ENCODE measurements around the gene PTGS1. TPM values are rescaled to one million over a fixed set of nuclear protein-coding genes. Genes with fewer than 3 reads are reported as not detected.
"Not testable (repeated sequence)": the region's sequence is repeated elsewhere in the genome, so short reads cannot be mapped to it uniquely, and the experiment has no call there.

Gene PTGS1
- total and polyA plus RNA-seq, 4 donors, result 3.1 to 20.3 (median 8.1) TPM

DNA sequence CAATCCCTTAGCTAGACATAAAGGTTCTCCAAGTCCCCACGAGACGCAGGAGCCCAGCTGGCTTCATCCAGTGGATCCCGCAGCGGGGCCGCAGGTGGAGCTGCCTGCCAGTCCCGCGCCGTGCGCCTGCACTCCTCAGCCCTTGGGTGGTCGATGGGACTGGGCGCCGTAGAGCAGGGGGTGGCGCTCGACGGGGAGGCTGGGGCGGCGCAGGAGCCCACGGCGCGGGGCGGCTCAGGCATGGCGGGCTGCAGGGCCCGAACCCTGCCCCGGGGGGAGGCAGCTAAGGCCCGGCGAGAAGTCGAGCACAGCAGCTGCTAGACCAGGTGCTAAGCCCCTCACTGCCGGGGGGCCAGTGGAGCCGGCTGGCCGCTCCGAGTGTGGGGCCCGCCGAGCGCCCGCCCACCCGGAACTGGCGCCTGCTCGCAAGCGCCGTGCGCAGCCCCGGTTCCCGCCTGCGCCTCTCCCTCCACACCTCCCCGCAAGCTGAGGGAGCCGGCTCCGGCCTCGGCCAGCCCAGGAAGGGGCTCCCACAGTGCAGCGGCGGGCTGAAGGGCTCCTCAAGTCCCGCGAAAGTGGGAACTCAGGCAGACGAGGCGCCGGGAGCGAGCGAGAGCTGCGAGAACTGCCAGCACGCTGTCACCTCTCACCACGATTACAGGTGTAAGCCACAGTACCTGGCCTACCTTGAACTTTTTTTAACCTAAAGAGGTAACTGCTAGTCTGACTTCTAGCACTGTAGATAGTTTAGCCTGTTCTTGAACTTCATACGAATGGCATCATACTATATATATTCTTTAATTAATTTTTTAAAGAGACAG, 35.5 kb downstream of the PTGS1 start:
- ATAC-seq (ENCODE audit: low FRiP score), result no peak
- intact Hi-C loops (cut with DNase I), result no loop called here
- H3K4me3 ChIP-seq (ENCODE audit: low read length in 2 of 2), result no peak overlapping the region
- H3K36me3 ChIP-seq (ENCODE audit: control insufficient read depth in 1 of 2, insufficient read depth in 2 of 2, low read length in 1 of 2), result no peaks in the 10 kb centered on the region
- no peak overlapping the region for H3K27ac ChIP-seq (ENCODE audit: low read depth in 1 of 2, low read length in 2 of 2)
- H3K9me3 ChIP-seq (ENCODE audit: control insufficient read depth, low read length), result no peaks in the 10 kb centered on the region
- H3K27me3 ChIP-seq (ENCODE audit: control insufficient read depth in 1 of 2, insufficient read depth in 2 of 2, low read length in 1 of 2), result no peaks in the 10 kb centered on the region
- H3K4me1 ChIP-seq (ENCODE audit: control insufficient read depth in 1 of 2, insufficient read depth in 2 of 2, low read length in 2 of 2), result no peaks in the 10 kb centered on the region
- DNase-seq, result no peak
- 35 to 72% methylated on average over 48 to 61 of the region's 61 CpGs for WGBS, 2 donors

- ATAC-seq (ENCODE audit: low FRiP score); H3K27ac ChIP-seq (ENCODE audit: low read depth in 1 of 2, low read length in 2 of 2); H3K9me3 ChIP-seq (ENCODE audit: control insufficient read depth, low read length); H3K4me3 ChIP-seq (ENCODE audit: low read length in 2 of 2); H3K4me1 ChIP-seq (ENCODE audit: control insufficient read depth in 1 of 2, insufficient read depth in 2 of 2, low read length in 2 of 2); DNase-seq; H3K36me3 ChIP-seq (ENCODE audit: control insufficient read depth in 1 of 2, insufficient read depth in 2 of 2, low read length in 1 of 2); H3K27me3 ChIP-seq (ENCODE audit: control insufficient read depth in 1 of 2, insufficient read depth in 2 of 2, low read length in 1 of 2); intact Hi-C loops (cut with DNase I): not testable (repeated sequence)
- 73% methylated on average over 7 of the region's 7 CpGs for WGBS, 2 donors
These were observed 43.3 kb downstream of the PTGS1 start for GRCh38 chr9:122414108-122414507.

- Histone ChIP-seq H3K27me3 (ENCODE audit: control insufficient read depth in 1 of 2, insufficient read depth in 2 of 2, low read length in 1 of 2) (no peaks in the 10 kb centered on the region), H3K4me3 (ENCODE audit: low read length in 2 of 2) (no peak overlapping the region), H3K9me3 (ENCODE audit: control insufficient read depth, low read length) (no peaks in the 10 kb centered on the region), H3K4me1 (ENCODE audit: control insufficient read depth in 1 of 2, insufficient read depth in 2 of 2, low read length in 2 of 2) (no peaks in the 10 kb centered on the region), H3K36me3 (ENCODE audit: control insufficient read depth in 1 of 2, insufficient read depth in 2 of 2, low read length in 1 of 2) (no peaks in the 10 kb centered on the region), H3K27ac (ENCODE audit: low read depth in 1 of 2, low read length in 2 of 2) (no peak overlapping the region)
- intact Hi-C loops (cut with DNase I), result no loop called here
- ATAC-seq (ENCODE audit: low FRiP score) (no peak), DNase-seq (no peak)
These were observed 47.2 kb downstream of the PTGS1 start for GRCh38 chr9:122418016-122418415.

DNA sequence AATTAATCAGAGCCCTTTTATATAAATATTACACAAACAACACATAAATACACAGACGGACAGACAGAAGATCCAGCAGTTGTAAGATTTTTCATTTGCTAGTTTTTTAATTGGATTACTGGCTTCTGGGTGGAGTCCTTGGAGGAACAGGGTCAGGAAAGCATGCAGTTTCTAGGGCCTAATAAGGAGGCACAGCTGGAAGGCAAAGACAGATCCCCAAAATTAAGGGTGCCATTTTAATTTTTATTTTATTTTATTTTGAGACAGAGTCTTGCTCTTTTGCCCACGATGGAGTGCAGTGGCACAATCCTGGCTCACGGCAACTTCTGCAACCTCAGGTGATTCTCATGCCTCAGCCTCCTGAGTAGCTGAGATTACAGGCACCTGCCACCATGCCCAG, 49.5 kb downstream of the PTGS1 start:
- no peaks in the 10 kb centered on the region for H3K9me3 ChIP-seq (ENCODE audit: control insufficient read depth, low read length)
- H3K27ac ChIP-seq (ENCODE audit: low read depth in 1 of 2, low read length in 2 of 2), result no peak overlapping the region
- H3K36me3 ChIP-seq (ENCODE audit: control insufficient read depth in 1 of 2, insufficient read depth in 2 of 2, low read length in 1 of 2), result no peaks in the 10 kb centered on the region
- H3K4me1 ChIP-seq (ENCODE audit: control insufficient read depth in 1 of 2, insufficient read depth in 2 of 2, low read length in 2 of 2), result no peaks in the 10 kb centered on the region
- H3K27me3 ChIP-seq (ENCODE audit: control insufficient read depth in 1 of 2, insufficient read depth in 2 of 2, low read length in 1 of 2), result no peaks in the 10 kb centered on the region
- intact Hi-C loops (cut with DNase I), result no loop called here
- 69 to 76% methylated on average over 3 of the region's 3 CpGs for WGBS, 2 donors
- DNase-seq (no peak), ATAC-seq (ENCODE audit: low FRiP score) (no peak)
- H3K4me3 ChIP-seq (ENCODE audit: low read length in 2 of 2), result no peak overlapping the region

- intact Hi-C loops (cut with DNase I), result no loop called here
- no peak overlapping the region for H3K4me3 ChIP-seq (ENCODE audit: low read length in 2 of 2)
- no peak overlapping the region for H3K27ac ChIP-seq (ENCODE audit: low read depth in 1 of 2, low read length in 2 of 2)
- H3K4me1 ChIP-seq (ENCODE audit: control insufficient read depth in 1 of 2, insufficient read depth in 2 of 2, low read length in 2 of 2), result no peaks in the 10 kb centered on the region
- H3K36me3 ChIP-seq (ENCODE audit: control insufficient read depth in 1 of 2, insufficient read depth in 2 of 2, low read length in 1 of 2), result no peaks in the 10 kb centered on the region
- DNase-seq (no peak), ATAC-seq (ENCODE audit: low FRiP score) (no peak)
- WGBS, 2 donors, result 52 to 58% methylated on average over 2 of the region's 2 CpGs
- no peaks in the 10 kb centered on the region for H3K9me3 ChIP-seq (ENCODE audit: control insufficient read depth, low read length)
- no peaks in the 10 kb centered on the region for H3K27me3 ChIP-seq (ENCODE audit: control insufficient read depth in 1 of 2, insufficient read depth in 2 of 2, low read length in 1 of 2)
These were observed 54.3 kb downstream of the PTGS1 start for GRCh38 chr9:122425087-122425486.

DNA sequence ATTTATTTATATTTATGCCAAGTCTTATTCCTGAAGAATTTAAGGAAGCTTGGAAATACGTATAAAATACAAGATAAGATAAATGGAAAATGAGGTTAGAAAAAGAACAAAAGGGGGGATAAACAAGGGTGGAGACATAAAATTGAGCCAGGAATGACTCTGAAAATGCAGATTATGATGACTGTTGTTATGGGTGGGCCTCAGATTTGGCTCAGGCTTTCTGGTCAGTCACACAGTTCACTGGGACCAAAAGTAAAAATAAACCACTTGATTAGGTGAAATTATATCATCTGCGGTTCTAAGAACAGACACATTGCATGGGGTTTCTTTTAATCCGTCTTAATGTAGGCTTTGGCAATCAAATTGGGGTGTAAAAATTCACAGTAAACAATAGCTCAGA, 55.9 kb downstream of the PTGS1 start:
- intact Hi-C loops (cut with DNase I), result no loop called here
- Histone ChIP-seq H3K27ac (ENCODE audit: low read depth in 1 of 2, low read length in 2 of 2) (no peak overlapping the region), H3K36me3 (ENCODE audit: control insufficient read depth in 1 of 2, insufficient read depth in 2 of 2, low read length in 1 of 2) (no peaks in the 10 kb centered on the region), H3K27me3 (ENCODE audit: control insufficient read depth in 1 of 2, insufficient read depth in 2 of 2, low read length in 1 of 2) (peaks cover 0 to 1% of the 10 kb centered on the region in 2 donors), H3K4me3 (ENCODE audit: low read length in 2 of 2) (no peak overlapping the region), H3K4me1 (ENCODE audit: control insufficient read depth in 1 of 2, insufficient read depth in 2 of 2, low read length in 2 of 2) (no peaks in the 10 kb centered on the region), H3K9me3 (ENCODE audit: control insufficient read depth, low read length) (peaks cover 3% of the 10 kb centered on the region)
- ATAC-seq (ENCODE audit: low FRiP score) (no peak), DNase-seq (no peak)
- WGBS, 2 donors, result 55 to 58% methylated on average over 3 of the region's 3 CpGs

- no peak for ATAC-seq (ENCODE audit: low FRiP score)
- intact Hi-C loops (cut with DNase I), result no loop called here
- DNase-seq, result no peak
- Histone ChIP-seq H3K9me3 (ENCODE audit: control insufficient read depth, low read length) (peaks cover 1% of the 10 kb centered on the region), H3K4me3 (ENCODE audit: low read length in 2 of 2) (no peak overlapping the region), H3K27ac (ENCODE audit: low read depth in 1 of 2, low read length in 2 of 2) (no peak overlapping the region), H3K4me1 (ENCODE audit: control insufficient read depth in 1 of 2, insufficient read depth in 2 of 2, low read length in 2 of 2) (no peaks in the 10 kb centered on the region), H3K27me3 (ENCODE audit: control insufficient read depth in 1 of 2, insufficient read depth in 2 of 2, low read length in 1 of 2) (no peaks in the 10 kb centered on the region), H3K36me3 (ENCODE audit: control insufficient read depth in 1 of 2, insufficient read depth in 2 of 2, low read length in 1 of 2) (no peaks in the 10 kb centered on the region)
- WGBS, 2 donors, result 66 to 68% methylated on average over 1 of the region's 1 CpG
These were observed 71.7 kb downstream of the PTGS1 start for GRCh38 chr9:122442568-122442967.

DNA sequence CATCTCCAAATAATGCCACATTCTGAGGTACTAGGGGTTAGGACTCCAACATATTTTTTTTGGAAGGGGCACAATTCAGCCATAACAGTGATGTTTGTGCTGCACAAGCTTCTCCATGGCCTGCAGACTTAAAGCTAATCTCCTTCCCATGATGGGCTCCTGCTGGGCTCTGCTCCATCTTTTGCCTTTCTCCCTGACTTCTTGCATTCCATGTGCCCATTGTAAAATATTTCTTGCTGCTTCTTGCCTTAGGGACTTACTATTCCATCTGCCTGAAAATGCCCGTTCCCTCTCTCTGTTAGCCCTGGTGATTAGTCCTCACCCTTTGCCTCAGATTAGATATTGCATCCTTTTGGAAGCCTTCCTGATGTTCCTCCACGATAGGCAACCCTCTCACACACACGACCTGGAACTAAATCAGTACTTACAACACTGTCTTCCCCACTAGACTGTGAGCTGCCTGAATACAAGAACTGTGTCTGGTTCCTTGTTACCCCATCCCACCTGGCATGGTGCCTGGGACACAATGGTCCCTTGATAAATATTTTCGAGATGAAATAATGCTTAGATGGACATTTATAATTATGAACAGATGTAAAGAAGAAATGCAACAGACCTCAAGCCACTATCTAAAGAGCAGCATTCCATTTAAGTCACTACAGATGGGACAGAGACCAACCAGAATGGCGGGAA, 73.4 kb downstream of the PTGS1 start:
- DNase-seq, result no peak
- 52 to 53% methylated on average over 5 of the region's 5 CpGs for WGBS, 2 donors
- ATAC-seq (ENCODE audit: low FRiP score), result no peak
- Histone ChIP-seq H3K27ac (ENCODE audit: low read depth in 1 of 2, low read length in 2 of 2) (no peak overlapping the region), H3K4me1 (ENCODE audit: control insufficient read depth in 1 of 2, insufficient read depth in 2 of 2, low read length in 2 of 2) (no peaks in the 10 kb centered on the region), H3K9me3 (ENCODE audit: control insufficient read depth, low read length) (peaks cover 4% of the 10 kb centered on the region), H3K4me3 (ENCODE audit: low read length in 2 of 2) (no peak overlapping the region), H3K27me3 (ENCODE audit: control insufficient read depth in 1 of 2, insufficient read depth in 2 of 2, low read length in 1 of 2) (no peaks in the 10 kb centered on the region), H3K36me3 (ENCODE audit: control insufficient read depth in 1 of 2, insufficient read depth in 2 of 2, low read length in 1 of 2) (no peaks in the 10 kb centered on the region)
- intact Hi-C loops (cut with DNase I), result no loop called here
